GM19455 (cell line): ENCODE results near the gene PFKP.
"Not testable (repeated sequence)": the region's sequence is repeated elsewhere in the genome, so short reads cannot be mapped to it uniquely, and the experiment has no call there.

Experiments used
- ATAC-seq: cut with Tn5 transposase; IDR thresholded peaks from one replicate; pipeline ENCODE4 v1.9.1; 2021; ENCODE audit not compliant: unreplicated experiment

The PFKP gene

DNA sequence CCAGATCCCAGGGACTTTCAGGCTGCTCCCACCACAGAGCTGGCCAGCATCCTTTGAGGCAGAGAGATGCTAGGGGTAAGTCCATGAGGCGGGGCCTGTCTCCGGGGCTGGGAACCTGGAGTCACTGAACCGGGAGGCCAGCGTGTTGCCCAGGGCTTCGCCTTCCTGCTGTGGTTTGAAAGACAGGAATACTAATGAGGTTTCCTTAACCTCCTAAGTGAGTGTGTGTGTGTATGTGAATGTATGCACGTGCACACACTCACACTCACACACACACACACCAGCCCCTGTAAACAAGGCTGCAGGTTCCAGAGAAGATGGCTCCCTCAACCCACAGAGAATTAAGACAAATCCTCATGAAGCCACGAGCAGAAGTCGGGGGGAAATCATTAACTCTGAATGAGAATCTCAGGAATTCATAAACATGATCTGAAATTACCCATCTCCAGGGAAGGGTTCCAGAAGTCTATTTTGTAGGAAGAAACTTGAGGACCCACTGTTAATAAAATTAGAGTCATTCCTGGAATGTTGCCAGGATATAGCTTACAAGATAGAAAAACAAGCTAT, 20.3 kb upstream of the PFKP start:
- ATAC-seq = no peak

DNA sequence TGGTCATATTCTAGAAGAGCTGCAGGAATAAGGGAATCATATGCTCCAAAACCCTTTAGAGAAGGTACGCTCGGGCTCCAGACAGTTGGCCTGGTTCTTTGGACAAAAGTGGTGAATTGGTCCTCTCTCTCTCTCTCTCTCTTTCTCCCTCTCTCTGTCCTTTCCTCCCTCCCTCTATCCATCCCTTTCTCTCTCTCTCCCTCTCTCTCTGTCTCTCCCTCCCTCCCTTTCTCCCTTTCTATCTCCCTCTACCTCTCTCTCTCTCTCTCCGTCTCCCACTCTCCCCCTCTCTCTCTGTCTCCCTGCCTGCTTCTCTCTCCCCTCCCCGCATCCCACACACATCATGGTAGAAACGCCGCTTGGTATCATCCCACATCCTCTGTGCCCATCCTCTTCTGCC, 19.8 kb upstream of the PFKP start:
- ATAC-seq = no peak

DNA sequence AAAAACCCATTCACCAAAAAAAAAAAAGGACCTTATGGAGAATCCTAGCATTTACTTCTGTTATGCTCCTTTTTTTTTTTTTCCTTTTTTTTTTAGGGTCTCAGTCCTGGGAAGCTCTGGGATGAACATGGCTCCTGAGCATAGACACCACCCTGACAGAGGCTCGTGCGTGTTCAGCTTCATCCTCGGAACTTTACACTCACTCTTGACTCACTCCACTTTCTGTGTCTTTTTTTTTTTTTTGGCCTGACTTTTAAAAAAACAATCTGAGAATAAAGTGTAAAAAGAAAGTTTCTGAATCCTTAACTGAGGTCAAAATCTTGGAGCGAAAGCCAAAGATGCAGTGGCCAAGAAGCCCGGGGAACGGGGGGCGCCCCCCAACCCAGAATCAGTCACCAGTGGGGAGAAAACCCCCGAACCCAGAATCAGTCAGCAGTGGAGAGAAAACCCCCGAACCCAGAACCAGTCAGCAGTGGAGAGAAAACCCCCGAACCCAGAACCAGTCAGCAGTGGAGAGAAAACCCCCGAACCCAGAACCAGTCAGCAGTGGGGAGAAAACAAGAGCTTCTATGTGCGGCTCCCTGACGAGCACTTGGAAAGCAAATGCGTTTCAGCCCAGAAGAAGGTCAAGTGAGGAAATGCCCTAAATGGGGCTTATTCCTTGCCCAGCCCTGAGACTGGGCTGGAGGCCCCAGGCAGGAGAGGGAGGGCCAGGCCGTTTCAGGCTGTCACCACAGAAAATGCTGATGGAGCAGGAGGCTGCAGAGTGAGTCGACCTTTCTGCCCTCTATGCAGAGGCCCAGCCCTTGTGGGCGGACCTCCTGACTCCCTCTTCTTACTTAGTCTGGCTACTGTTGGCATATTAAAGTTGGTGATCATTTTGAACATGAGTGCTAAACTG, 19.0 kb upstream of the PFKP start:
- ATAC-seq = no peak

DNA sequence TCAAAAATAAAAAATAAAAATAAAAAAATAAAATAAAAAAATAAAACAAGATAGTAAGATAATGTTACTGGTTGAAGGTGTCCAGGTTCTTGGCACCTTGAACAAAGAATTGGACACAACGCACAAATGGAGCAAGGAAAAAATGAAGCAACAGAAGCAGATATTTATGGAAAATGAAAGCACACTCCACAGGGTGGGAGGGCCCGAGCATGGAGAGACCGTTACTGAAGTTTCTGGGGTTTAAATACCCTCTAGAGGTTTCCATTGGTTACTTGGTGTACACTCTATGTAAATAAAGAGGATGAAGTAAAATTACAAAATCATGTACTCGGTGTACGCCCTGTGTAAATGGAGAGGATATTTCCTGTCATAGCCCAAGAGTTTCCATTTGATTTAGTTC, 15.7 kb upstream of the PFKP start:
- no peak for ATAC-seq

DNA sequence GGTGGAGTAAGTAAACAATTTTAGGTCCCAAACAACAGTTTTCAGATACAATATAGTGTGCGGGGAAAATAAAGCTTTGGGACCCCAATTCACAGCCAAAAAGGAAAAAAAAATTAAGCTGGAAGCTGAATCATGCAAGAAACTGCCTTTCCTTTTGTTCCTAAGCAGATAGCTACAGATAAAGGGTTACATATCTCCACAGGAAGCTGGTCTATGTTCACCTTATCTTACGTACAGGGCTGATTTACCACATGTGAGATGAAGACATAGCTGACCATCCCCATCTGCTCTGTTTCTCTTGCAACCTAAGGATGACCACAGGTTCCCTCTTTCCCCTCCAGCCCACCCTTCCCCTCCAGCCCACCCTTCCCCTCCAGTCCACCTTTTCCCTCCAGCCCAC, 14.2 kb upstream of the PFKP start:
- no peak for ATAC-seq

DNA sequence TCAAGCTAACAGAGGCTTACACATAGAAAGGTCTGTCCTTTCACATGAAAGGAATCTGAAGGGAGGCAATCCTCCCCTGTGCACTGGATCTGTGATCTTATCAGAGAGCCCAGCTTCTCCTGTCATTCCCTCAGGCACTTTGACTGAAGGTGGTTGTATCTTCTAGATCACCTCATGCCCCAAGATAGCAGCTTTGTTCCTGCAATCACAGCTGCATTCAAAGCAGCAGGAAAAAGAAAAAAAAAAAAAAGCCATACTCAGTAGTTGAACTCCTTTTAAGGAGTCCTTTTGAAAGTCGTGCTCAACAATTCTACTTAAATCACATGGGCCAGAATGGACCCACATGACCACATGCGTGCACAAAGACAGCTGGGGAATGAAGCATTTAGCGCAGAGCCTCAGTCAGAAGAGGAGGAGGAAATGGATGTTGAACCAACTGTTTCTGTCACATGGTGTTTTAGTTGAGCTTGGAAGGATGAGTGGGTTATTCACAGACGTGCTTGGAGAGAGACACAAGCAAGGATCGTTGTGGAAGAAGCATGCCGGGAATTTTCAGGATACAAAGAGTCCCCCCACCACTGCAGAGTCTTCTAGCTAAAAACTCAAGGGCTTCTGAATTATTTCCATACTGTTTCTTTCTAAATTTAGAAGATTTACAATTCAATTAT, 13.0 kb upstream of the PFKP start:
- no peak for ATAC-seq

DNA sequence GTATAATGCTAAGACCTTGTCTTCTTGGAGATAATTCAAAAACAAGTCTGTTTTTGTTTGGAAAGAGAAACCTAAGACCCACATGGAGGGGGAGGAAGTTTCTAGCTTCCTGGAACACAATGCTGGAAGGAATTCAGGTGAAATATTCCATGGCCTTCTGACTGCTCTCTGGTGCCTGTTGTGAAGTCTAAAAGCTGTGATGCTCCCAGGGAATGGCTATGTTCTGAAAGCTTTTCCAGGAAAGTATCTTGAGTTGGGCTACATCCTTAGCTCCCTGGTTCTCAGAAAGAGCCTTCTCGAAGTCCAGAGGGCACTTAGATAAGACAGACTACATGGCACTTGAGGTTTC, 12.5 kb upstream of the PFKP start:
- no peak for ATAC-seq

DNA sequence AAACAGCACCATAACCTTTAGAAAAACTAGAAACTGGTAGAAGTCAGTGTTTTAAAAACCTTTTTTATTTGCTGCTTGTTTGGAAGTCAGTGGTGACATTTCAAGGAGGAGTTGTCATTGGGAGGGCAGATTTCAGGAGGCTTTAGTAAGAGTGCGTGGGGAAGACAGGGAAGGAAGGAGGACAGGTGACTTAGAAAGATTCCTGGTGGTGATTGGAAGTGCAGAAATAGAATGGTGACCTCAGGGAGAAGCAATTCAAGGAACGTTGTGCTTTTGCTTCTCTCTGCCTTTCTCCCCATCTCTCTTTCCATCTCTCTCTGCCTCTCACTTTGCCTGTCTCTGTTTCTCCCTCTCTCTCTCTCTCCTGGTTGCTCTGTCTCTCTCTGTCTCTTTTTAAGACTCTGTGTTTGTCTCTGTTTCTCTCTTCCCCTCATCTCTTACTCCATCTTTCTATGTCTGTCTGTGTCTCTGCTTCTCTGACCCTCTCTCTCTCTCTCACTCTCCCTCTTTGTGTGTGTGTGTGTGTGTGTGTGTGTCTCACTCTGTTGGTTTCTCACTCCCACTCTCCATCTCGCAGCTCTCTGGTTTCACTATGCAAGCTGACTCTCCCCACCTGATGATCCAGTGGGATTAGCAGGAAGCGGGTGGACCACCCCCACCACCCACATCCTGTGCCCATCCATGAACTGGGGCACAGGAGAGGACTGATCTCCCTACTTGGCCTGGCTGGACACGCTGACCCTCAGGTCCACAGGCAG, 10.9 kb upstream of the PFKP start:
- ATAC-seq = no peak

DNA sequence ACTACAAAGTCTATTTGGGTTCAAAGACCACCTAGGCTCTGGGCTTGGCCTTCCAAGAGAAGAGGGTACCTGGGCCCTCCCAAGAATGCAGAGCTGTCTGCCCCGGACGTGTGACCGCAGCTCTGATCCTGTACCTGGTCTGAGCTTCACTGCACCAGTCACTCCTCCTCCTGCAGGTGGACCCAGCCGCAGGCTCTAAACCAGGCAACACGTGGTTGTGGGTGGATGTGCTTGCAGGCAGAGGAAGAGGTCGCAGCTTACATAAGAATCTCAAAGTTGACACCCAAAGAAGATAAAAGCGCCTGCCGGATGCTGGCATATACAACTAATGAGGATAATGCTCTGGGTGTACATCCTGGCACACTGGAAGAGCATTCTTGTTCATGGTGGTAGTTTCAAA, 9.4 kb upstream of the PFKP start:
- no peak for ATAC-seq

DNA sequence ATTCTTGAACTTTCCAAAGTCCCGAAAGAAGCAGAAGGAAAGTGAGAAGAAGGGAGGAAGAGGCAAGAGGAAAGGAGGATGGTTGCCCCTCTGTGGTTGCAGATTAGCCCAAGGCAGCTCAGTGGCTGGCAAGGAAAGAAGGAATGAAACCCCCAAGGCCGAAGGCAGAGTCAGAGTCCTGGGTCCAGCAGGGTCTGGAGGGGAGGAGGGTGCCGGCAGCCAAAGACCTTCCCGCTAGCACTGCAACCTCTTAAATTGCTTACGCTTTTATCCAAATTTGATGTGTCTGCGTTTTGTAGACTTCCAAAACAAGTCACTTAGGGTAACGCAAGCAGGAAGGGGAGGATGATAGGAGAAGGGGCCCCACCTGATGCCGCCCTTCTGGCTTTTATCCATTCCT, 7.4 kb upstream of the PFKP start:
- no peak for ATAC-seq

DNA sequence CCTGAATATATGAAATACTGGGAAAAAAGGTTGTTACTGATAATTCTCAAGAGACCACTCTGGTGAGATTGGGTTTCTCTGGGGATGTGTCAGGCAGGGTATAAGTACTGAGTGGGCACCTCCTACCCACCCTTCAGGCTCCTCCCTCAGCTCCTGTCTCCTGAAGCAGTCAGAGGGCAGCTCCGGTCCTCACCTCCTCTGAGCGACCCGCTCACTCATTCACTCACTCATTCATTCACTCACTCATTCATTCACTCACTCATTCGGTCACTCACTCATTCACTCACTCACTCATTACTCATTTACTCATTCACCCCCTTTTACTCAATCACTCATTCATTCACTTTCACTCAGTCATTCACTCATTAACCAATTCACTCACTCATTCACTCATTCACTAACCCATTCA, 6.9 kb upstream of the PFKP start:
- no peak for ATAC-seq

DNA sequence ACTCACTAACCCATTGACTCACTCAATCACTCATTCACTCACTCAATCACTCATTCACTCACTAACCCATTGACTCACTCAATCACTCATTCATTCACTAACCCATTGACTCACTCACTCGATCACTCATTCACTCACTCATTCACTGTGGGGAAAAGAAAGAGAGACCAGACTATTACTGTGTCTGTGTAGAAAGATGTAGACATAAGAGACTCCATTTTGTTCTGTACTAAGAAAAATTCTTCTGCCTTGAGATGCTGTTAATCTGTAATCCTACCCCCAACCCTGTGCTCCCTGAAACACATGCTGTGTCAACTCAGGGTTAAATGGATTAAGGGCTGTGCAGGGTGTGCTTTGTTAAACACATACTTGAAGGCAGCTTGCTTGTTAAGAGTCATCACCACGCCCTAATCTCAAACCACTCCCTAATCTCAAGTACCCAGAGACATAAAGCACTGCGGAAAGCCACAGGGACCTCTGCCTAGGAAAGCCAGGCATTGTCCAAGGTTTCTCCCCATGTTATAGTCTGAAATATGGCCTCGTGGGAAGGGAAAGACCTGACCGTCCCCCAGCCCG, 5.9 kb upstream of the PFKP start:
- not testable (repeated sequence) for ATAC-seq

DNA sequence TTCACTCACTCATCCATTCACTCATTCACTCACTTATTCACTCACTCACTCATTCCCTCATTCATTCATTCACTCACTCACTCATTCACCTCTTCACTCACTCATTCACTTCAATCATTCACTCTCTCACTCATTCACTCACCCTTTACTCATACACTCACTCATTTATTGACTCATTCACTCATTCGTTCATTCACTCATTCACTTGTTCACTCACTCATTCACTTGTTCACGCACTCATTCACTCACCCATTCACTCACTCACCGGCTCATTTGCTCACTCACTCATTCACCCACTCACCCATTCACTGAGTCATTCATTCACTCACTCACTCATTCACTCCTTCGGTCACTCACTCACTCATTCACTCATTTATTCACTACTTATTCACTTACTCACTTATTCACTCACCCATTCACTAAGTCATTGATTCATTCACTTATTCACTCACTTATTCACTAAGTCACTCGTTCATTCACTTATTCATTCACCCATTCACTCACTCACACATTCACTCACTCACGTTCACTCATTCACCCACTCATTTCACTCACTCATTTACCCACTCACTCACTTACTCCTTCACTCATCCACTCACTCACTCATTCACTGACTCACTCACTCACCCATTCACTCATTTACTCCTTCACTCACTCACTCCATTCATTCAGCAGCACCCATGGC, 4.7 kb upstream of the PFKP start:
- no peak for ATAC-seq

DNA sequence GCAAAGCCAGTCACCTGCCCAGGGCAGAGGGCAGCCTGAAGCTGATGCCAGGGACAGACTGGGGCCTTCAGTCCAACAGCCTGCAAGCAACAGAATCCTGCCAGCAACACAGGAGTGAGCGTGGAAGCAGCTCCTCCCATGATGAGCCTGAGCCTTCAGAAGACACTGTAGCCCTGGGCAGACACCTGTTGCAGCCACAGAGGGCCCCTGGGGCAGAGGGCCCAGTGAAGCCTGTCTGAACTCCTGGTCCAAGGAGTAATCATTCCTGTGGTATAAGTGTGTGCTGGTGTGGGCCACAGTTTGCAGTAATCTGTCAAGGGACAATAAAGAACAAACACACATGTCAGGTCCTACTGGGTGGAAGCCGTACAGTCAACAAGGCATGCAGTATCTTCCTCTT, 2.9 kb upstream of the PFKP start:
- no peak for ATAC-seq

DNA sequence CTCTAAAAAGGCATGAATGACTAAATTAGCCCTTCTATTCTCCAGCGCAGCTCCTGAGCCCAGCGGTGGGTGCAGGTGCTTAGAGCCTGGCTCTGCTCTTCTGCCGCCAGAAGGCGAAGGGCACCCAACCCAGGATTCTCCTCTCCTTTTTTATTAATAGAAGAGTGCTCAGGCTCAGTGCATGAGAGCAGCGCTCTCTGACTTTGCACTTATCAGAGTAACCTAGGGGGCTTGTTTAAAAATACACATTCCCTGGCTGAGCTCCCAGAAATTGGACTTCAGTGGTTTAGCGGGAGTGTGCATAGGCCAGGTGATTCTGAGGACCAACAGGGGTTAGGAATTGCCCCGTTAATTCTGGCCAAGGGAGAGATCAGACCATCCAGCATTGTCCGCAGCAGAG, 1.7 kb upstream of the PFKP start:
- no peak for ATAC-seq

DNA sequence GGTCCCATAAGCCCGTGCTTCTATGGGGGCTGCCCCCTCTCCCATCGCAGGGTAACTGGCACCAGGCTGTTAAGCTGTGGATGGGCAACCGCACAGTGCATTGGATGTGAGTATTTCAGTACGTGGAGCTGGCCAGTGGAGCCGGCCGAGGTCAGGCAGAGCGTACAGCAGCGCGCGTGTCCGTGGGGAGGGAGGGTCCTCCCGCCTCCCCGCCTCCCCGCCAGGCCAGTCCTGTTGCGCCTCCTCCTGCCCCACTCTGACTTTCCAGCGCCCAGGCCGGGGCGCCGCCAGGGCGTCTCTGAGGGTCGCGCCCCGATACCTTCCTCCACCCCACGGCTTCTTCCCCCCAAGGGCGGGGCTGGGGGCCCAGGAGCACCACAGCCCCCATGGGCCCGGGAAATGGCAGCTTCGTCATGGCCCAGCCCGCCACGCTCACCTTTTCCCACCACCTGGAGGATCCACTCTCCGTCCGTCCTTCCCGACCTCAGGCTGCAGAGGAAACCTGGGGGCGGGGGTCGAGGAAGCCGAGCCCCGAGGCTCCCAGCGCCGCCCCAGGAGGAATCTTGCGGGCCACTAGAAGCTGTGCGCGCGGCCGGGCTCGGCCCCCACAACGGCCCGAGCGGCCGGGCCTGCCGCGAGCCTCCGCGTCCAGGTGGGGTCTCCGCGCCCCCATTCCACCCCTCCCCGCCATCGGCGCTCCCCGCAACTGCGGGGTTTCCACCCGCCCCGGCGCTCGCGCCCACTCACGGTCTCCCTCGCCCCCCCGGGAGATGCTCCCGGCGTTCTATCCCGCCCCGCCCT, 831 bp upstream of the PFKP start:
- ATAC-seq = no peak

DNA sequence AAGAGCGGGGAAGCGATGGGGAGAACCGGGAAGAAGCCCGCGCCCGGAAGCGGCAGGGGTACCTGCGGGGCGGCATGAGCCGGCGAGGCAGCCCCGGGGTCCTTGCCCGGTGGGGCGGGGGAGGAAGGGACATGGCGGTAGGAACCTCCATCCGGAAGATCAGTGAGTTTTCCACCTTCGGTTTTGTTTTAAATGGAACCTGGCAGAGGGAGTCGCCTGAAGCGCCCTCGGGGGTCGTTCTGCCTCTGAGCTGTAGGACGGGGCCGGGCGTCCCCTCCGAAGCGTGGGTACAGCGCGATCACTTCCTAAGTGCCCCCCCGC, 471 bp downstream of the PFKP start:
- peak; percentile 3 for ATAC-seq

DNA sequence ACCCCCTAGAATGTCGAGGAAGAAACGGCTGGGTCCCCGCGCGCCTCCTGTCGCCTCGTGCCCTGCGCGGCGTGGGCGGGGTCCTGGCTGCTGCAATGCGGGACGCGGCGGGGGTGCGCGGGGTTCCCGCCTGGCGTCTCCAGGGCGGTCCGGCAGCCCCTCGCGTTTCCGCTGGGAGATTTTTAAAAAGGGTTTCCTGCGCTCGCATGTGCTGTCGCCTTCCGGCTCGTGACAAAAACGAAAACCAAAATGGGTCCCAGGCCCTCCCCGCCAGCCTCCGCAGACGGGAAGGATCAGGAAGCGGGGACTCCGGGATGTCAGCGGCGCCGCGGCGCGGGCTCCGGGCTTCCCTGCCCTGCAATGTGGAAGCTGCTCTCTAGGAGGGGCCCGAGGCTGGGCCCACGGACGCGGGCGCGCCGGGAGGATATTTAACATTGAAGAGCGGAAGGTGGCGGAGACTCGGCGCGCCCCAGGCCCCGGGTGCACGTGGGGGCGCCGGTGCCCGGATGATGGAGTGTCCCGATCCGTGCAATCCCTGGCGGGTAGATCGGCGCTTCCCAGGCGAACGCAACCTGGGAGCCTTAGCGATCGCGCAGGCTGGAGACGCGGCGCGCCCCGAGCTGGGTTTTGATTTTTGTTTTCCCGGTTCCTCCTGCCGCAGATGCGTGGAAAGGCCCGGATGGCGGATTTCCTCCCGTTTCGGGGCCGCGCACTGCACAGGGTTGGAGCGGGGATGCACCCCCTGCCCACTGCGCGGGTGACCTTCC, 1.0 kb downstream of the PFKP start:
- ATAC-seq = peak; percentile 48
